HepG2 (cell line): Measurements from ENCODE around the gene ELMO2. TPM values are rescaled to one million over a fixed set of nuclear protein-coding genes. Genes with fewer than 3 reads are reported as not detected.
A peak's percentile ranks its signal among the peaks of the same experiment; 100 is the strongest.

Source experiments
- ATAC-seq: fragments of 200-7000 bp; cut with Tn5 transposase; 3 replicates; pipeline ENCODE4 v1.9.1; 2020; ENCODE audit warnings: mild to moderate bottlenecking, moderate library complexity
- BruUV-seq: library from RNA; stranded (reverse); fragments of 400-500 nt; replicated peaks from 2 replicates; lab custom pipeline; 2021; lab: Mats Ljungman, UMichigan
- CTCF ChIA-PET: fragments of 300-600 bp; formaldehyde crosslinking; extraction: SDS; loops from one replicate; lab custom pipeline; 2021; ENCODE audit warnings: low total read pairs, inconsistent platforms, low intra/inter-chr PET ratio; lab: Yijun Ruan, JAX
- POLR2A ChIA-PET: fragments of 350-600 bp; sonication (Branson Sonifier 250); formaldehyde crosslinking; loops from one replicate; lab custom pipeline; 2020; ENCODE audit warnings: antibody characterized with exemption, inconsistent platforms; lab: Yijun Ruan, JAX
- DNase-seq: peaks from one replicate; pipeline ENCODE4 v3.0.0-alpha.2; 2015; ENCODE audit warnings: low spot score
- FAIRE-seq: peaks from 3 replicates; lab custom pipeline; 2011; peaks lifted over from hg19 to GRCh38; lab: Jason Lieb, UNC
- H2AFZ ChIP-seq: one replicate; pipeline ENCODE4 v1.6.1; 2011; ENCODE audit warnings: low read length, inconsistent platforms
- H3K27ac ChIP-seq: fragments of 300-600 bp; 3 replicates; pipeline ENCODE4 v1.8.0; 2011; ENCODE audit warnings: mixed run types, mild to moderate bottlenecking, mixed read lengths, low read length, inconsistent platforms; ENCODE audit not compliant: insufficient read depth; ENCODE audit errors: extremely low read length
- H3K27me3 ChIP-seq, 2 experiments: fragments of 200-600 bp in 1 of 2; 2 replicates in 1 of 2; 3 replicates in 1 of 2; pipeline versions ENCODE4 v1.6.0 to v1.8.0; 2011; ENCODE audit warnings: low read length in 2 of 2, mild to moderate bottlenecking in 2 of 2, moderate library complexity in 2 of 2, inconsistent platforms in 1 of 2; ENCODE audit not compliant: insufficient read depth in 2 of 2, control insufficient read depth in 1 of 2
- H3K36me3 ChIP-seq, 2 experiments: fragments of 200-600 bp in 1 of 2; replicated peaks in 1 of 2; 2 replicates in 1 of 2; 3 replicates in 1 of 2; pipeline versions ENCODE4 v1.5.1 to v1.8.0; 2011; ENCODE audit warnings: low read length in 2 of 2, inconsistent platforms in 1 of 2; ENCODE audit not compliant: insufficient read depth in 2 of 2, control insufficient read depth in 1 of 2
- H3K4me1 ChIP-seq: 2 replicates; pipeline ENCODE4 v1.5.1; 2012; ENCODE audit warnings: low read length, inconsistent platforms; ENCODE audit not compliant: insufficient read depth
- H3K4me2 ChIP-seq: 2 replicates; pipeline ENCODE4 v1.6.0; 2011; ENCODE audit warnings: low read depth, low read length, inconsistent platforms
- H3K4me3 ChIP-seq, 3 experiments: fragments of 200-600 bp in 1 of 3; sonication (generic), shearing (Covaris generic) in 1 of 3; replicated peaks in 1 of 3; 2 replicates each; pipeline ENCODE4 v1.5.1; 2011 to 2016; ENCODE audit warnings: low read length in 3 of 3, inconsistent platforms in 2 of 3, low read depth in 2 of 3, mild to moderate bottlenecking in 2 of 3, control low read depth in 1 of 3, mixed read lengths in 1 of 3; ENCODE audit not compliant: insufficient read depth in 1 of 3
- H3K79me2 ChIP-seq: one replicate; pipeline ENCODE4 v1.6.1; 2011; ENCODE audit warnings: low read length, inconsistent platforms; ENCODE audit not compliant: insufficient read depth
- H3K9ac ChIP-seq: 2 replicates; pipeline ENCODE4 v1.6.0; 2011; ENCODE audit warnings: mild to moderate bottlenecking, low read depth, low read length, inconsistent platforms; ENCODE audit not compliant: insufficient read depth
- H3K9me3 ChIP-seq: 2 replicates; pipeline ENCODE4 v1.5.1; 2012; ENCODE audit warnings: mild to moderate bottlenecking, low read length
- H4K20me1 ChIP-seq: 2 replicates; pipeline ENCODE4 v1.6.0; 2011; ENCODE audit warnings: inconsistent platforms, mild to moderate bottlenecking, low read length, moderate library complexity; ENCODE audit not compliant: insufficient read depth
- ARID2 ChIP-seq: sonication (generic); formaldehyde crosslinking; IDR thresholded peaks from 2 replicates; pipeline ENCODE4 v1.8.1; 2022; ENCODE audit warnings: mild to moderate bottlenecking, missing genetic modification reagents, borderline replicate concordance
- CEBPB ChIP-seq: IDR thresholded peaks from 2 replicates; pipeline ENCODE4 v1.6.1; 2011; ENCODE audit warnings: low read depth, low read length, improper control_type of control experiment, borderline replicate concordance
- DR1 ChIP-seq: sonication (generic); formaldehyde crosslinking; IDR thresholded peaks from 2 replicates; pipeline ENCODE4 v1.8.0; 2021; ENCODE audit warnings: mild to moderate bottlenecking, missing genetic modification reagents, inconsistent platforms
- HHEX ChIP-seq: IDR thresholded peaks from 2 replicates; pipeline ENCODE4 v1.6.1; 2016; ENCODE audit warnings: control low read depth
- IRX3 ChIP-seq: sonication (generic); formaldehyde crosslinking; IDR thresholded peaks from 2 replicates; pipeline ENCODE4 v1.8.1; 2023; ENCODE audit warnings: mild to moderate bottlenecking, low read depth, missing genetic modification reagents, borderline replicate concordance
- MYNN ChIP-seq: sonication (generic); formaldehyde crosslinking; IDR thresholded peaks from 2 replicates; pipeline ENCODE4 v1.4.0; 2020; ENCODE audit warnings: mild to moderate bottlenecking, low read depth, missing genetic modification reagents
- ONECUT2 ChIP-seq: sonication (generic); formaldehyde crosslinking; IDR thresholded peaks from 2 replicates; pipeline ENCODE4 v1.4.0; 2020; ENCODE audit warnings: missing genetic modification reagents
- RARA ChIP-seq: IDR thresholded peaks from 2 replicates; pipeline ENCODE4 v1.6.1; 2016; ENCODE audit warnings: missing genetic modification reagents, missing compliant biosample characterization
- RNF2 ChIP-seq: fragments of 450-650 bp; conservative IDR thresholded peaks from 2 replicates; pipeline ENCODE4 v1.6.1; 2016; ENCODE audit warnings: low read depth
- TCF7L2 ChIP-seq: IDR thresholded peaks from 2 replicates; pipeline ENCODE4 v1.6.1; 2011; ENCODE audit warnings: mild to moderate bottlenecking, low read depth, low read length, moderate library complexity
- TGIF2 ChIP-seq: IDR thresholded peaks from 2 replicates; pipeline ENCODE4 v1.6.1; 2016; ENCODE audit warnings: control low read depth, missing compliant biosample characterization
- ZFP41 ChIP-seq: sonication (generic); formaldehyde crosslinking; IDR thresholded peaks from 2 replicates; pipeline ENCODE4 v1.4.0; 2020; ENCODE audit warnings: mild to moderate bottlenecking, missing genetic modification reagents, borderline replicate concordance
- ZNF431 ChIP-seq: sonication (generic); formaldehyde crosslinking; IDR thresholded peaks from 2 replicates; pipeline ENCODE4 v1.9.0; 2022; ENCODE audit warnings: missing genetic modification reagents, low read depth, mild to moderate bottlenecking, borderline replicate concordance
- ZNF670 ChIP-seq: sonication (generic); formaldehyde crosslinking; IDR thresholded peaks from 2 replicates; pipeline ENCODE4 v1.8.0; 2022; ENCODE audit warnings: mild to moderate bottlenecking, missing genetic modification reagents, borderline replicate concordance
- ZNF746 ChIP-seq: sonication (generic); formaldehyde crosslinking; IDR thresholded peaks from 2 replicates; pipeline ENCODE4 v1.8.0; 2022; ENCODE audit warnings: mild to moderate bottlenecking, missing genetic modification reagents
- ZNF776 ChIP-seq: sonication (generic); formaldehyde crosslinking; IDR thresholded peaks from 2 replicates; pipeline ENCODE4 v1.4.0; 2020; ENCODE audit warnings: mild to moderate bottlenecking, missing genetic modification reagents
- ZNF816 ChIP-seq: sonication (generic); formaldehyde crosslinking; IDR thresholded peaks from 2 replicates; pipeline ENCODE4 v1.8.0; 2022; ENCODE audit warnings: missing genetic modification reagents, mild to moderate bottlenecking, borderline replicate concordance
- WGBS: methylation state at CpG from one replicate; pipeline ENCODE4 v1.1.6; 2017; ENCODE audit warnings: low lambda C conversion rate; 5-methylcytosine and 5-hydroxymethylcytosine counted together
- in situ Hi-C: cut with HindIII; loops from 2 replicates; pipeline ENCODE4 v1.10.0; 2017; ENCODE audit warnings: low pct_unique_long_range_greater_than_20kb; ENCODE audit not compliant: extremely low pct_ligation_motif_present
- intact Hi-C: fragments of 100-400 bp; cut with micrococcal nuclease; formaldehyde crosslinking; loops from one replicate; pipeline ENCODE4 v1.10.0; 2022; ENCODE audit not compliant: unreplicated experiment
- polyA plus RNA-seq, 8 experiments: library from polyadenylated mRNA; depleted of rRNA in 3 of 8; stranded (reverse) in 7 of 8; unstranded in 1 of 8; fragments of >200 nt; fragmentation: Illumina TruSeq in 4 of 8; extraction: Trizol in 4 of 8; gene quantifications; 2 replicates each; pipeline versions ENCODE4 v1.2.1 to v1.2.3, GENCODE V29; 2011 to 2016; ENCODE audit warnings: low read depth in 4 of 8, missing spikeins in 1 of 8, mixed read lengths in 1 of 8; ENCODE audit not compliant: insufficient read depth in 1 of 8
- total RNA-seq, 5 experiments: library from RNA; depleted of rRNA; stranded (reverse); fragments of >200 nt; fragmentation: Illumina TruSeq; extraction: Trizol; gene quantifications; 2 replicates each; pipeline ENCODE4 v1.2.3, GENCODE V29; 2016; ENCODE audit warnings: low read depth in 1 of 5
- TF ChIP-seq, protein P1 (sequence below): sonication (generic); formaldehyde crosslinking; IDR thresholded peaks from 2 replicates; pipeline ENCODE4 v1.4.0; 2020; ENCODE audit warnings: mild to moderate bottlenecking, missing genetic modification reagents

ELMO2 gene
- total and polyA plus RNA-seq, 2 of the 13 experiments (the other 11 are each of a cell fraction or from before 2014, with no cell fraction given): 30.6 to 35.7 TPM

DNA sequence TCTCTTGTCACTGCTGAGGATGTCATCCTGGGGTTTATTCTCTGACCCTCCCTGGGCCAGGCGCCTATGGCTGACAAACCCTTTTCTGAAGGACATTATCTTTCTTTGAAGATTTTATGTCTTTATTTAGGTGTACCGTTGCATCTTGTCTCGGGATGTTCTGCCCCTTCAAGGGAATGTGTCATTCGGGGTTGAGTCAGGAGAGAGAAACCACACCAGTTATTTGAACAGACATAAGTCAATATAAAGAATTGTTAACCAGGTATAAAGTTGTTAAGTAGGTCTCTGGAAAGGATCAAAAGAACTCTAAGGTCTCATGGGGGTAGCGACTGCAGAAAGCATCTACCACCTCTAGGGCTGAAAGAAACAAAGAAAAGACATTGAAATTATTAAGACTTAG is 8.2 kb upstream of the ELMO2 start:
- Histone ChIP-seq H3K4me2 (no peak overlapping the region), H4K20me1 (no peaks in the 10 kb centered on the region), H3K9me3 (no peaks in the 10 kb centered on the region), H3K27me3 (peaks cover 2 to 32% of the 10 kb centered on the region in 2 experiments; a peak in 3 of 5 replicates), H3K36me3 (no peaks in the 10 kb centered on the region), H2AFZ (no peak overlapping the region), H3K79me2 (no peaks in the 10 kb centered on the region), H3K4me1 (peaks cover 26% of the 10 kb centered on the region), H3K4me3 (no peak overlapping the region), H3K9ac (no peak overlapping the region), H3K27ac (no peak overlapping the region)
- 4% methylated on average over 5 of the region's 5 CpGs for WGBS
- CTCF ChIA-PET: no interaction called here
- POLR2A ChIA-PET: interaction anchor here (2.4 kb wide), 1 partner anchor 51 kb away, joined by 7 read pairs; no protein-coding TSS in a partner anchor
- DNase-seq (no peak), FAIRE-seq (no peak), ATAC-seq (no peak)
- intact Hi-C loops: no loop called here
- in situ Hi-C loops: no loop called here
- BruUV-seq: no TSS peak
- no peak for TF ChIP-seq HHEX (CRISPR knock-in tag)

DNA sequence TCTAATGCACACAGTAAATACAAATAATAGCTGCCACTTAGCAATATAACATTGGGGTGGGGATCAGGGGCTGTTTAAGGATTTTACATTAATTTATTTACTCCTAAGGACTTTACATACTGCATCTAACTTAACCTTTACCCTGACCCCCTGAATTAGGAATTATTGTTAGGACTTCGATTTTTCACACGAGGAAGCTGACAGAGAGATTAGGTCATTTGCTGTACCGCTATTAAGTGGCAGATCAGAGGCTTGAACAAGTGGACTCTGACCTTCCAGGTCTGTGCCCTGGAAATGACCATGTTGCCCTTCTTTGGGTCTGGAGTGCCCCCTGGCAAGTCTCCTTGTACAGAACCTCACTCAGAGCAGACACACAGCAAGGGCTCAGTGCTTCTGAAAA is 5.2 kb upstream of the ELMO2 start:
- Histone ChIP-seq H3K4me2 (no peak overlapping the region), H2AFZ (no peak overlapping the region), H3K9me3 (no peaks in the 10 kb centered on the region), H3K9ac (no peak overlapping the region), H3K4me3 (no peak overlapping the region), H3K79me2 (no peaks in the 10 kb centered on the region), H3K36me3 (no peaks in the 10 kb centered on the region), H3K4me1 (peaks cover 52% of the 10 kb centered on the region), H4K20me1 (no peaks in the 10 kb centered on the region), H3K27me3 (peaks cover 2 to 22% of the 10 kb centered on the region in 2 experiments; a peak in 3 of 5 replicates), H3K27ac (no peak overlapping the region)
- FAIRE-seq (no peak), DNase-seq (peak; percentile 50), ATAC-seq (no peak)
- CTCF ChIA-PET: no interaction called here
- in situ Hi-C loops (no loop called here), intact Hi-C loops (loop anchor here (1.0 kb wide), 2 partner anchors 27 to 104 kb away; no protein-coding TSS in a partner anchor)
- BruUV-seq: no TSS peak
- WGBS: 0% methylated on average over 3 of the region's 3 CpGs
- POLR2A ChIA-PET: no interaction called here
- TF ChIP-seq MYNN (no peak), ZNF431 (CRISPR knock-in tag) (no peak), ZNF746 (CRISPR knock-in tag) (no peak), ZNF670 (CRISPR knock-in tag) (no peak), RNF2 (no peak), ZNF816 (CRISPR knock-in tag) (no peak), DR1 (no peak), ONECUT2 (CRISPR knock-in tag) (peak; percentile 68; the same call in 1 of the 2 replicates), RARA (CRISPR knock-in tag) (peak; percentile 48; the same call in 1 of the 2 replicates), IRX3 (CRISPR knock-in tag) (no peak), ZFP41 (CRISPR knock-in tag) (no peak), ZNF776 (CRISPR knock-in tag) (no peak), TCF7L2 (no peak), ARID2 (CRISPR knock-in tag) (no peak), CEBPB (no peak), TGIF2 (CRISPR knock-in tag) (no peak)
- TF ChIP-seq, protein P1, sequence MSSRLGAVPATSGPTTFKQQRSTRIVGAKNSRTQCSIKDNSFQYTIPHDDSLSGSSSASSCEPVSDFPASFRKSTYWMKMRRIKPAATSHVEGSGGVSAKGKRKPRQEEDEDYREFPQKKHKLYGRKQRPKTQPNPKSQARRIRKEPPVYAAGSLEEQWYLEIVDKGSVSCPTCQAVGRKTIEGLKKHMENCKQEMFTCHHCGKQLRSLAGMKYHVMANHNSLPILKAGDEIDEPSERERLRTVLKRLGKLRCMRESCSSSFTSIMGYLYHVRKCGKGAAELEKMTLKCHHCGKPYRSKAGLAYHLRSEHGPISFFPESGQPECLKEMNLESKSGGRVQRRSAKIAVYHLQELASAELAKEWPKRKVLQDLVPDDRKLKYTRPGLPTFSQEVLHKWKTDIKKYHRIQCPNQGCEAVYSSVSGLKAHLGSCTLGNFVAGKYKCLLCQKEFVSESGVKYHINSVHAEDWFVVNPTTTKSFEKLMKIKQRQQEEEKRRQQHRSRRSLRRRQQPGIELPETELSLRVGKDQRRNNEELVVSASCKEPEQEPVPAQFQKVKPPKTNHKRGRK (CRISPR knock-in tag): no peak
